Nucleus accumbens (tissue), 56 donors: ENCODE results near the gene LEMD2.
A peak's percentile ranks its signal among the peaks of the same experiment; 100 is the strongest.
"Not testable (repeated sequence)": the region's sequence is repeated elsewhere in the genome, so short reads cannot be mapped to it uniquely, and the experiment has no call there.

Source experiments
- DNase-seq, 56 donors: peaks; one replicate each; lab custom pipeline; 2025; lab: John Stamatoyannopoulos, UW

LEMD2 gene

DNA sequence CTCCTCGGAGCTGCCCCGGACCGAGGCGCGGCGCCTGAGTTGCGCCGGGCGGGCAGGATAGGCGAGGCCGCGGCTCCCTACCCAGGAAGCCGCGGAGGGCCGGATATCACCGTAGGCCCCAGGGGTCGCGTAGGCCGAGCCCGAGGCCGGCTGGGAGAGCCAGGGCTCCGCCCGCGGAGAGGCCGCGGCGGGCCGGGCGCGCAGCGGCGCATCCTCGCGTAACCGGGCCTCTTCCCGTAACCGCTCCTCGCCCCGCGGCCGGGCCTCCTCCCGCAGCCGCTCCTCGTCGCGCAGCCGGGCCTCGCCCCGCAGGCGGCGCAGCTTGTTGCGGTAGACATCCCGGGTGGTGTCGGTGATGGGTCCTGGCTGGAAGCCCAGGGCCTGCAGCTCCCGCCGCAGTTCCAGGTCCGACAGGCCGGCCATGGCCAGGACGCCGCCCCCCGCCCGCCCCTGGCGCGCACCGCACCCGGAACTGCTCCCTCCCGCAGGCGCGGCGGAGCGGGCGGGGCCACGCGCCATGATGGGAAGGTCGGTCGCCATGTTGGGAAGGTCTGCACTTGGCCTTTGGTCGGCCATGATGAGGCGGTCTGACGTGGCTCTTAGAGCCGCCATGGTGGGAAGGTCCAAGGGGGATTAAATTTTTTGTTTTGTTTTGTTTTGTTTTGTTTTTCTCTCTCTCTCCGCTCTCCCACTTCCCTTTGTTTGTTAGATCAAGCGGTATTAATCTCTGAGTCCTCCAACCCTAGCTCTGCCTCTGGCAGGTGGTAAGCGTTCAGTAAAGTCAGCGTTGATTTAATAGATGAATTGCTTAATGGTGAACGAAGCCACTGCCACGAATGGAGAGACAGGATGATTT, at the start of gene LEMD2:
Gene LEMD2, minus strand, starts transcription at position 437 of the 856 bp plus-strand sequence. Its CDS starts 14 bp downstream, at position 423.
- peak in 55 of 56 donors; percentile 64 to 95 (median 89) for DNase-seq

DNA sequence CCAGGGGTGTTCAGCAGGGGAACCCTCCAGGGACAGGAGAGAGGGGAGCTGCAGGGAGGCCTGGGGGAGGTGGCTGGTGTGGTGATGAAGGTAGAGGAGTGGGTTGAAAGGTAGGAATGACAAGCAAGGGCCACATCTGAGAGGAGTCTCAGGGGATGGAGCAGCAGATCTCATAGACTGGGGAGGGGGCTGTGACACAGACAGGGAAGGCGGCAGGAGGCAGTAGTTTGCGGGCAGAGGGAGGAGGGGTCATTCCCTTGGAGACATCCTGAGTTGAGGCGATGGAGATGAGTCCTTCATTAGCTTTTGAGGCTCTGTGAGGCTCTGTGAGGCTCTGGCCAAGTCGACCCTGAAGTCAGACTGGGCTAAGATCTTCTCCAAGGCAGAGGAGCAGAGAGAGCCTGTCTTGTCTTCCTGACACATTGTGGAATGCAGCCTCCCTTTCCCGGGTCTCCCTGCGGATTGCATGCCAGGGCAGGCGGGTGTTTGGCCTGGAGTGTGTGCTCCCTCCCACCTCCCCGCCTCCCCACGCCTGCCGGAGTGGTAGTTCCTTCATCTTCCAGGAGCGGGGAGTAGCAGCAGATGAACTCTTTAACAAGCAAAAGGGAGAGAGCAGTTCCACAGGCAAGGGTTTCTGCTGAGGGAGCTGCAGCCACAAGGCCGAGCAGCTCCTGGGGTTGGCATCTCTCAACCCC, 49.2 kb upstream of the LEMD2 start:
- no peak for DNase-seq

DNA sequence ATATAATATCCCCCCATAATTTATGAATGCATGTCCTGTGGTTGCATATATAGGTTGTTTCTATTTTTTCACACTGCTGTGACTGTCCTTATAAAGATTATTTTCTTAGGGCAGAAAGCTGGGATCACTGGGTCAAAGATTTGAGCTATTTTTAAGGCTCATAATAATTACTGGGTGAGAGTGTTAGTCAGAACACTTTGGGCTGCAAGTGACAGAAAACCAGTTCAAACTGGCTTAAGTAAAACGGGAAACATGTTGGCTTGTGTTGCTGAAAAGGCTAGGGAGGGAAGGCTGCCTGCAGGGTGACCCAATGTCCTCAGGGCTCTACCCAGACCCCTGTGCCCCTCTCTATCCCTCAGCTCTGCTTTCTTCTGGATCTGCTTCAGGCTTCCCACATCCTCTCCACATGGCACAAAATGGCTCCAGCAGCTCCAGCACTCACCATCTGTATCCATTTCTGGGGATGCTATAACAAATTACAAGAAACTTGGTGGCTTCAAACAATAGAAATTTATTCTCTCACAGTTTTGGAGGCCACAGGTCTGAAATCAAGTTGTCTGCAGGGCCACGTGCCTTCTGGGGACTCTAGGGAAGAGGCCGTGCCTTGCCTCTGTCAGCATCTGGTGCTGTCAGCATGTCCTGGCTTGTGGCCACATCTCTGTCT, 48.0 kb upstream of the LEMD2 start:
- no peak for DNase-seq

DNA sequence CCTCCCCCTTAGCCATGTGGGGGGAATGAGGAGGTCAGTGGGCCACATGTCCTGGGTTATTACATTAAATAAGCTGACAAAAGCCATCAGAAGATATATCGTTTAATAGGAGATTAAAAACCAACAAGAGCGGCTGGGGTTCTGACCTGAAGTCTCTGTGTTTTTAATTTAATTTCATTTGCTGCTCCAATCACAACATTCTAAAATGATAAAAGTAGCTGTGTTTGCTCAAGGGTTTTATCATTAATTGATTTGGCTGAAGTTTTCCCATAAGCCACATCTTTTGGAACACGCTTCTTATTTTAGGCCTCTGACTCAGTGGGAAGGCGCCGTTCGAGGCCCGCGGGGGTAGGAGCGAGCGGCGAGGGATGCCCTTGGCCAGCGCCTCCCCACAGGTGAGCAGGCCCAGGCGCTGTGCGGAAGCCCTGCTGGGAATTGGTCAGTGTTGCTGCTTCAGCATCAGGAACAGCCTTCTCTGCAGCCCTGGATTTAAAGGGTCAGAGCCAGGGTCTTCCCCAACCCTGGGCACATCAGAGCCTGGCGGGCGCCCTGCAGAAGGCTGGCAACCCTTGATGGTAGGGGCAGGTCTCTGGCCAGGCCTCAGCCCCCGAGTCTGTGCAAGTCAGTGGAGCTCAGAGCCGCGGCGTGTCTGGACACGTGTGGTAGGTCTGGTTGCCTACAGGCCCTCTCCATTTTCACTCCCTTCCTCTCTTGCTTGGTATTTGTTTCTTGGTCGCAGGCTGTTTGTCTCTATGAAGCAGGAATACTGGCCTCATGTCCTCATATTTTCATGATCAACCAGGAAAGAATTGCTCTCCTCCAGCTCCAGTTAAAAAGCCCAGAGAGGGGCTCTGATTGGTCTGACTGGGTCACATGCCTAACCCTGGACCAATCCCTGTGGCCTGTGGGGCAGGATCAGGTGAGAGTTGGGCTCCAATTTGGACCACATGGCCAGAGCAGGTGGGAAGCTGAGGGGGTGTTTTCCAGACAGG, 45.8 kb upstream of the LEMD2 start:
- no peak for DNase-seq

DNA sequence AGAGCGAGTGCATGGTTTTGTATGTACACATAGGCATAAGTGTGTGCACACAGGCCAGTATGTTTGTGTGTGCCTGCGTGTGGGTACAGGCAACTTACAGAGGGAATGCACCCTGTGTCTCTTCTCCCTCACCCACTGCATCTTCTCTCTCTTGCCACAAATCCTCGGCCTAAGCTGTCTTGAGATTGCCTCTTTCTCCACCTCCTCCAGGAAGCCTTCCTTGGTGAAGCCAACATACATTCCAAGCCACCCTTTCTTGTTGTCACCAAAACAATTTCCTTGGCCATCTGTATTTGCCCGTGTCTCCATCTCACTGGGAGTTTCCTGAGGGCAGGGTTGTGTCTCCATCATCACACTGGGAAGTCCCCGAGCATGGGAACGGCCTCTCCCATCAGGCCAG, 44.7 kb upstream of the LEMD2 start:
- DNase-seq = no peak

DNA sequence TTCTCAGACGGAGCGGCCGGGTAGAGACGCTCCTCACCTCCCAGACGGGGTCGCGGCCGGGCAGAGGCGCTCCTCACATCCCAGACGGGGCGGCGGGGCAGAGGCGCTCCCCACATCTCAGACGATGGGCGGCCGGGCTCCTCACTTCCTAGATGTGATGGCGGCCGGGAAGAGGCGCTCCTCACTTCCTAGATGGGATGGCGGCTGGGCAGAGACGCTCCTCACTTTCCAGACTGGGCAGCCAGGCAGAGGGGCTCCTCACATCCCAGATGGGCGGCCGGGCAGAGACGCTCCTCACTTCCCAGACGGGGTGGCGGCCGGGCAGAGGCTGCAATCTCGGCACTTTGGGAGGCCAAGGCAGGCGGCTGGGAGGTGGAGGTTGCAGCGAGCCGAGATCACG, 43.9 kb upstream of the LEMD2 start:
- DNase-seq = not testable (repeated sequence)

DNA sequence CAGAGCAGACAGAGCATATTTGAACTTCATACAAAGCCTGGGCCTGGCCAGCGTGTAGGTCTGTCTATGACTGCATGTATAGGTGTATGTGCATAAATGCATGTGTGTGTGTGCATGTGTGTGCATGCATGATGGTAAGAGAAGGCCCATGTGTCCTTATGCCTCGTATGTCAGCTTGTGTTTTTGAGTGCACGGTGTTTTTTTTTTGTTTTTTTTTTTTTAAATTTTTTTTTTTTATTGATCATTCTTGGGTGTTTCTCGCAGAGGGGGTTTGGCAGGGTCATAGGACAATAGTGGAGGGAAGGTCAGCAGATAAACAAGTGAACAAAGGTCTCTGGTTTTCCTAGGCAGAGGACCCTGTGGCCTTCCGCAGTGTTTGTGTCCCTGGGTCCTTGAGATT, 42.8 kb upstream of the LEMD2 start:
- not testable (repeated sequence) for DNase-seq

DNA sequence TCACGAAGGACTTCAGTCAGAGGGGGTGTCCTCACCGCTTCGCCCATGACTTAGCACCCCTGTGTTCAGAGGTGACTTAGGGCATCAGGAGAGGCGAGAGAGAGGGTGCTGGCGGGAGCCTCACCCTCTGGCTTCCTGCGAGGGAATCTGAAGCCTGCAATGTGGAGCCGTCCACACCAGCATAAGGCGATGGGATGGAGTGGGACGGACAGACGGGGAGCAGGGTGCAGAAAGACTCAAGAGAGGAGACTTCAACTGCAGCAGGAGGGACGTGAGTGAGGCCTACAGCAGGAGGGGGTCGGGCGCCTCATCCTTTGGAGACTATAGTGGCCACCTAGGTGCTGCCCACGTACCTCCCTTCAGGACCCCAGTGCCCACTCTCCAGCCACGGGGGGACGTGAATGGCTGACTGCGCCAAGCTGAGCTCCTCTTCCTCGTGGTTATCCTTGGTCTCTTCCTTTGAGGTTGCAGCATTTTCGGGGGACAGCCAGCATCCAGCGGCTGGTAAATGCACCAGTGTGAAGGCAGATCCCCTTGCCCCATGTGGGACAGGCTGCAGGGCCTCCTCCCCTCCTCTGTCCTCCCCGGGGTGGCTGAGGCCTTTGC, 41.8 kb upstream of the LEMD2 start:
- no peak for DNase-seq

DNA sequence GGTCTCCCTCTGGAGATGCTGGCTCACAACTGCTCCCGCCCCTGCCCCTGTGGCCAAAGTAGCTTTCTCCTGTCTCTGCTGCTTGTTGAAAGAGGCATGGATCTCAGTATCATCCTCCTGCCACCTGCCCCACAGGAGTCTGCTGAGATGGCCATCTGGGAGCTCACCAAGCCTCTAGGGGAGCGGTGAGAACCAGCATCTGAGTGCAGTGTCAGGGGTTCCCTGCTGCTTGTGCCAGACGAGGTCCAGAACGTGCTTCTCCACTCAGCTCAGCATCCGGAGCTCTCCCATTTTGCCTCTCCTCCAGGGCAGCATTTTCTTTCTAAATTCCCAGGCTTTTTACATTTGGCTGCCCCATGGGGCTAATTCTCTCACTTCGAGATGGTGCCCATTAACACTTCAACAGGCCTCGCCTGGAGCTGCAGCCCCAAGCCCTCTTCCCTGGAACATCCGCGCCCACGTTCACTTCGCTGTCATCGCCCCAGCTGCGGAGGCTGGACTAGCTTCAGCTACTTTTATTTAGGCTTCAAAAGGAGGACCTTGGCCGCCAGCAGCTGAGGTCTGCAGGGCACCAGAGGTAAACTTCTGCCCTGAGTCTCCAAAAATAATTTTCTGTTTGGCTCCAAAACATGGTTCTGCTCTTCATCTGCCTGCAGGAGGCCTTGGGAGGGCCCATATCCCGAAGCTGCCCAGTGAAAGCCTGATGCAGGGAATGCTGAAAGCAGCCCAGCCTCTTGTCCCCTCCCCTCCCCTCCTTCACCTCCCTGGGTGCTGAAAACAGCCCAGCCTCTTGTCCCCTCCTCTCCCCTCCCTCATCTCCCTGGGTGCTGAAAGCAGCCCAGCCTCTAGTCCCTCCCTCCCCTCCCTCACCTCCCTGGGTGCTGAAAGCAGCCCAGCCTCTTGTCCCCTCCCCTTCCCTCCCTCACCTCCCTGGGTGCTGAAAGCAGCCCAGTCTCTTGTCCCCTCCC, 40.1 kb upstream of the LEMD2 start:
- no peak for DNase-seq

DNA sequence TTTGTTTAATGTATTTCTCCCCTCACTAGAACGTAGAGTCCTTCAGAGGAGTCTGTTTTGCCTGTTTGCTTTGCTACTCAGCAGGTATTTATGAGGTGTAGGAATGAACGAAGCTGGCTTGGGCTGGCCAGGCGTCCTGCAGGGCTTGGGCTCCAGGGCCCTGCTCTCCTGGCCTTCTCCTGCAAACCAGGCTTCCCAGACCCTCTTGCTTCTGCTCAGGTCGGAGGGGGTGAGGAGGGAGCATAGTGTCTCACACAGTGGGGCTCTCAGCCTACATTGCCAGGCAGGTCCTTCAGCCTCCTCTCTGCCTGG, 39.5 kb upstream of the LEMD2 start:
- no peak for DNase-seq

DNA sequence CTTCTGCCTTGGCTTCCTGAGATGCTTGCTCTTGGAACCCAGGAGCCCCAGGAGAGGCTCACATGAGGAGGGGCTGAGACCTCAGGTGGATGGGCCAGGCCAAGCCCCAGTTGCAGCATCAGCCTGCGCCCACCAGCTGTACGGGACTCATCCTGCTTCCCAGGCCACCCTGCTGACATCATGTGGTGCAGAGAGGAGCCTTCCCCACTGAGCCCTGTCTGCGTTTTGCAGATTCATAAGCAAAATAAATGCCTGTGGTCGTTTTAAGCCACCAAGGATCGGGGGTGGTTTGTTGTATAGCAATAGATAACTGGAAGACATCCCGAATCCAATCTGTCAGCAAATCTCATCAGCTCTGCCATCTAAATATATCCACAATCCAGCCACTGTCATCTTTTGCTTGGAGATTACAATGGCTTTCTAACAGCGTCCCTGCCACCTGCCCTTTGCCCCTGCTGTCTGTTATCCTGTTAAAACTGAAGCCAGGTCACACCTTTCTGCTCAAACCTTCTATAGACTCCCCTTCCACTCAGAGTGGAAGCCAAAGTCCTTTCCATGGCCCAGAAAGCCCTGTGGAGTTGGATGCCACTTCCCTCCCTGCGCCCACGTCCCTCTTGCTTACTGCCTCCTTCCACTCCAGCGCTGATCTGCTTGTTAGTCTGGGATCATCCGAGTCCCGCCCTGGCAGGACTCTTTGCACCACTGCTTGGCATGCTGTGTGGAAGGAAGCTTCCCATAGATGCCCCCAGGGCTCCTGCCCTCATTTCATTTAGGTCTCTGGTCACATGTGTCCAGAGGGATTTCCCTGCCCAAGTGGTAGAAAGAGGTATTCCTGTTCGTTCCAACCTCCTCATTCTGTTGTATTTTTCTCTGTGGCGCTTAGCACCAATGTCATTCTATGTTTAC, 38.9 kb upstream of the LEMD2 start:
- no peak for DNase-seq

DNA sequence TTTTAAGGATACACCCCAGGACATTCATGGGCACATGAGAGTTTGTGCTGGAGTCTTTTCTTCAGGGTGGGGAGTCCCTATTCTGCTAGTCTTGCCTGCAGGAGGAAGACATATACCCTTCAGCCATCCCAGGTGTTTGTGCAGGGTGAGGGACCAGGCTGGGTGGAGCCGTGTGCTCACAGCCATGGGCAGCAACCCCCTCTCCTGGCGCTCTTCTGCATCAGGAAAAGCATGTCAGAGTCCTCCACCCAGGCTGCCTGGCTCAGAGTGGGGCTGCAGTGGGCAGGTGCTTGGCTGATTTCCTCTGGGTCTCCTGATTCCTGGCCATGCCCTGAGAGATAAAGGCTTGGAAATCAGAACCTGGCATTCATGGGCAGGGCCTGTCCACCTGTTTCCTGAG, 37.6 kb upstream of the LEMD2 start:
- DNase-seq = no peak

DNA sequence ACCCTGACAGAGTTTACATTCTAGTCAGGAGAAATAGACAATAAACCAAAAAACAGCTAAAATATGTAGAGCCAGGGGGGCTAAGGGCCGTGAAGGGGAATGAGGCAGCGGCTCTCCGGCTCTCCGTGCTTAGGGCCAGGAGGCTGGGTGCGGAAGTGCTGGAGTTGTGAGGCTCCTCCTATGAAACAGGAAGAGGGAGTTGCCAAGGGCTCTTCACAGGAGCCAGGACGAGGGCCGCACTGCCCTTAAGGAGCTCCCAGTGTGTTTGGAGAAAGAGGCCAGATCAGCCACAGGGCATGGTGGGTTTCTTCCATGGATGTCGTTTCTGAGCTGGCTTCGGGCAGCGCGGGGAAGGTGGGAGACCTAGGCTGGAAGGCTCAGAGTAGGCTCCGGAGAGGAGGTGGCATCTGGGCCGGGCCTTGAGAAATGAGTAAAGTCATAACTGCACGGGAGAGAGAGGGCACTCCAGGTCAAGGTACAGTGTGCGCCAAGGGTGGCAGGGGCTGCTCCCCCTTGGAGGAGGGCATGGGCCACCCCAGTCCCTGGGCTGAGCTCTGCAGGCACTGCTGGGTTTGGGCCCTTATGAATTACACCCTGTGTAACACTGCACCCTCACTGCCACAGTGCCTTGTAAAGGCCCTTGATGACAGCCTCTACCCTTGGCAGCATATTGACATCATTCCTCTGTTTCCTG, 35.7 kb upstream of the LEMD2 start:
- no peak for DNase-seq

DNA sequence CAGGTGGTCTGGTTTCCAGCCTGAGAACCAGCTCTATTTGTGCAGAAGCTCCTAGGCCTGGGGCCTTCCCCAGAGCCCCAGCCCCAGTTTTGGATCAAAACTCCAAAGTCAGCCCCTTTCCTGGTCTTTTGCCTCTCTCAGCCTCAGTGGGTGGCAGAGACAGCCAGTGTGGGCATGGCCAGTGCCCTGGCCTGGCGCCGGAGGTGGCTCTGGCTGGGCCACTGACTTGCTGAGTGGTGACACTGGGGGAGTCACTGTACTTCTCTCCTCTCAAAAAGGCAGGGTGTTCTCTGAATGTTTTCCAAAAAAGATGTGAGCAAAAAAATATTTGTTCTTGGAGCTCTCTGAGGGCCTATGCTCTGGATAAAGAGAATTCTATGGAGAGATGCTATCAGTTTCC, 34.9 kb upstream of the LEMD2 start:
- no peak for DNase-seq

DNA sequence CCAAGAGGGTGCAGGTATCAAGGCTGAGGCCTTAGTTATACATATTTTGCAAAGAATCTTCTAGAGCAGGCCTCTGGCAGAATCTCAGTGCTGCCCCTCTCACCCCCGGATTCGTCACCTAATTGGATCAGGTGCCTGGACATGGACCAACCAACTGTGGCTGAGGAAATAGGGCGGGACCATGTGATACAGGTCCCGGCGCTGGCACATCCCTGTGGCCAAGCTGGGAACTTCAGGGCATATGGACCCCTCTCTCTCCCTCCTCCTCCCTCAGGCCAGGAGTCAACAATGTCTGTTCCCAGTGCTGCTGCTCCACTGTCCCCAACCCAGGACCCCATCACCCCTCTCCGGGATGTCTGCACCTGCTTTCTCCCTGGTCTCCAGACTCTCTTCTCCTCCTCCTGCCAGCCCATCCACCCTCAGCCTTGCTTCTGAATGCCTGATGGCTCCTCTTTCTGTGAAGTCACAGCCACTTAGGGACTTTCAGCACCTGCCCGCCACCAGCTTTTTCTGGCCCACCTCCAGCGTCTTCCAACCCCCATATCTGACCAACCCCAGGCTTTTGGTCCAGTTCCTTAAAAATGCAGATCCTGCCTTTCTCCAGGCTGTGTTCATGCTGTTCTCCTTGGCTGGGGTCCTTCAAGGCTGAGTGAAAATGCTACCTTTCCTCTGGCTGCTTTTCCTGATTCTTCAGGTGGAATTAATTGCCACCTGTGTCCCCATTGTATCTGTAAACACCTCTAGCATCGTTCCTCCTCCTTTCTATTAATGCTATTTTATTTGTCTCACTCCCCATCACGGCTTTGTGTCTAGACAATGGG, 33.9 kb upstream of the LEMD2 start:
- DNase-seq = no peak
